PFSK-1 (cell line): ENCODE results near the gene MSS51.

Source experiments
- POLR2AphosphoS5 ChIP-seq: IDR thresholded peaks from 2 replicates; pipeline ENCODE4 v1.6.1; 2012; ENCODE audit warnings: low read depth, mild to moderate bottlenecking, control low read depth, low read length, moderate library complexity
- REST ChIP-seq, 2 experiments: IDR thresholded peaks; 2 replicates each; pipeline versions ENCODE4 v1.6.1 to v1.8.0; 2011 to 2012; ENCODE audit warnings: low read depth in 2 of 2, low read length in 2 of 2, control low read depth in 1 of 2, inconsistent platforms in 1 of 2, mild to moderate bottlenecking in 1 of 2, moderate library complexity in 1 of 2; ENCODE audit not compliant: insufficient read depth in 1 of 2
- SIN3A ChIP-seq: IDR thresholded peaks from 2 replicates; pipeline ENCODE4 v1.6.1; 2012; ENCODE audit warnings: mild to moderate bottlenecking, low read length, moderate library complexity, borderline replicate concordance; ENCODE audit not compliant: insufficient read depth
- TAF1 ChIP-seq: IDR thresholded peaks from 2 replicates; pipeline ENCODE4 v1.6.1; 2012; ENCODE audit warnings: low read length, control low read depth, borderline replicate concordance; ENCODE audit not compliant: insufficient read depth

GRCh38 chr10:73471226-73471625, 37.9 kb upstream of the MSS51 start:
- TF ChIP-seq POLR2AphosphoS5 (no peak), SIN3A (no peak), TAF1 (no peak), REST (IDR thresholded peaks at IDR 0.05; ENCODE audit: insufficient read depth in 1 of 2, low read depth in 2 of 2, low read length in 2 of 2) (no peak)
